OCI-LY3 (cell line): Measurements from ENCODE around the gene VIT.

Experiments
- EZH2phosphoT487 ChIP-seq: fragments of 200-600 bp; shearing (Covaris generic); IDR thresholded peaks from 2 replicates; pipeline ENCODE4 v1.6.1; 2018; ENCODE audit warnings: antibody characterized with exemption, mixed run types, low read depth
- TF ChIP-seq, protein P1 (sequence below): fragments of 200-600, 300-600 bp; sonication (generic); IDR thresholded peaks from 2 replicates; pipeline ENCODE4 v1.5.1; 2014; ENCODE audit warnings: antibody characterized with exemption, low read length, low read depth

DNA sequence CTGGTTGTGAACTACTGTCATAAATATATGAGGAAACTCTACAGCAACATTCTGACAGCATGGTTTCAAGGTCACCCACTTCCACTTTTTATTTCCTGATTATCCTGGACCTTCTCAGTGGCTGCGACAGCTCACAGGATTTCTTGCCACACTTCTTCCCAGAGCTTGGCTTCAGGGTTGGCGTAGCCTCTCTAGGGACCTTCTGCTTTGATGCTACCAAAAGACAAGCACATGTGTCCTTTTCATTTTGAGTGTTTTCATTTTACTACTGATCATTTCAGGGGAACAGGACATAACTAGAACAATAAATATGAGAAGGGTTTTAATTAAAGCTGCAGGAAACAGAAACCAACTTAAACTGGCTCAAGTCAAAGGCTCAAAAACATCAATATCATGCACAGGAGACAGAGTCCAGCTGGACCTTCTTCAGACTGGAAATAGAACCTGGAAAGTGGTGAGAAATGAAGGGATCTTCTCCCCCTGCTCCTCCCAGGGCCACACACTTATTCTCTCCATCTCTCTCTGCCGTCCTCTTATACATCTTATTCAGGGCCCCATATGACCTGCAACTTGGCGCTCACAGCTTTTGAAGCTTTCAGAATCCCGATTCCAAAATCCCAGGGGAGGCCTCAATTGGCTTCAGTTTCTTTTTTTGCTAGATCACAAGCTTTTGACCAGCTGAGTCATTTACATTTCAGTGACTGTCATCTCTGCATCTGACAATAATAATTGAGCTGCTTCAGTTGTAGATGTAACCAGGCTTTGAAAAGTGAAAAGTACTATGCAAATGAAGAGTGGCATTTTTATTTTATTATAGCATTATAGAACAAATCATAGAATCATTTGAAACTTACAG lies 9.7 kb downstream of the VIT start:
- TF ChIP-seq, protein P1, sequence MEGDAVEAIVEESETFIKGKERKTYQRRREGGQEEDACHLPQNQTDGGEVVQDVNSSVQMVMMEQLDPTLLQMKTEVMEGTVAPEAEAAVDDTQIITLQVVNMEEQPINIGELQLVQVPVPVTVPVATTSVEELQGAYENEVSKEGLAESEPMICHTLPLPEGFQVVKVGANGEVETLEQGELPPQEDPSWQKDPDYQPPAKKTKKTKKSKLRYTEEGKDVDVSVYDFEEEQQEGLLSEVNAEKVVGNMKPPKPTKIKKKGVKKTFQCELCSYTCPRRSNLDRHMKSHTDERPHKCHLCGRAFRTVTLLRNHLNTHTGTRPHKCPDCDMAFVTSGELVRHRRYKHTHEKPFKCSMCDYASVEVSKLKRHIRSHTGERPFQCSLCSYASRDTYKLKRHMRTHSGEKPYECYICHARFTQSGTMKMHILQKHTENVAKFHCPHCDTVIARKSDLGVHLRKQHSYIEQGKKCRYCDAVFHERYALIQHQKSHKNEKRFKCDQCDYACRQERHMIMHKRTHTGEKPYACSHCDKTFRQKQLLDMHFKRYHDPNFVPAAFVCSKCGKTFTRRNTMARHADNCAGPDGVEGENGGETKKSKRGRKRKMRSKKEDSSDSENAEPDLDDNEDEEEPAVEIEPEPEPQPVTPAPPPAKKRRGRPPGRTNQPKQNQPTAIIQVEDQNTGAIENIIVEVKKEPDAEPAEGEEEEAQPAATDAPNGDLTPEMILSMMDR: no peak
- no peak for TF ChIP-seq EZH2phosphoT487
